ENCODE measurements around the gene DPEP2. TPM values are rescaled to one million over a fixed set of nuclear protein-coding genes. Genes with fewer than 3 reads are reported as not detected.

DPEP2 gene
- polyA plus RNA-seq, 3 donors, result 117 to 235 (median 124) TPM

DNA sequence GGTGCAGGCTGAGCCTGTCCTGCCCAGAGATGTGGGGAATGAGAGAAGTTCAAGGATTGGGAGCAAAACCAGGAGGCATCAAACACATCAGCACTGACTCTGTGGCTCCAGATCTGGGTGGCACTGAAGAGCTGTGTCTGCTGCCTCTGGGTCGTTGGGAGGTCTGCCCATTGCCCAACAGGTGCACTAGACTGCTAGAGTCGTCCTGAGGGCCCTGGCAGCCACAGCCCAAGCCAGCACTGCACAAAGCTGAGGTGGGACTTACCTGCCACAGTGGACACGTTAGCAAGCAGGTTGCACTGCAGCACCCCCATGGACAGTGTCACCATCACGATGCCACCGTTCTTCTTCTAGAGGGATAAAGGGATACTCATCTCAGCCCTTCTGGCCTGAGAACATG lies 22.3 kb downstream of the DPEP2 start:
- Mint-ChIP-seq H3K9me3 (peaks cover 0 to 1% (median 0%) of the 10 kb centered on the region in 7 donors), H3K36me3 (no peaks in the 10 kb centered on the region), H3K4me1 (no peaks in the 10 kb centered on the region), H3K27ac (peak overlapping the region in 1 of 7 donors; percentile 42), H3K4me3 (no peak overlapping the region), H3K27me3 (ENCODE audit: low read depth in 3 of 3) (peaks cover 3 to 17% (median 12%) of the 10 kb centered on the region in 3 donors)
- no peak overlapping the region for H3K27ac ChIP-seq (ENCODE audit: low read depth in 1 of 2, low read length in 2 of 2)
- TF ChIP-seq, protein P1, sequence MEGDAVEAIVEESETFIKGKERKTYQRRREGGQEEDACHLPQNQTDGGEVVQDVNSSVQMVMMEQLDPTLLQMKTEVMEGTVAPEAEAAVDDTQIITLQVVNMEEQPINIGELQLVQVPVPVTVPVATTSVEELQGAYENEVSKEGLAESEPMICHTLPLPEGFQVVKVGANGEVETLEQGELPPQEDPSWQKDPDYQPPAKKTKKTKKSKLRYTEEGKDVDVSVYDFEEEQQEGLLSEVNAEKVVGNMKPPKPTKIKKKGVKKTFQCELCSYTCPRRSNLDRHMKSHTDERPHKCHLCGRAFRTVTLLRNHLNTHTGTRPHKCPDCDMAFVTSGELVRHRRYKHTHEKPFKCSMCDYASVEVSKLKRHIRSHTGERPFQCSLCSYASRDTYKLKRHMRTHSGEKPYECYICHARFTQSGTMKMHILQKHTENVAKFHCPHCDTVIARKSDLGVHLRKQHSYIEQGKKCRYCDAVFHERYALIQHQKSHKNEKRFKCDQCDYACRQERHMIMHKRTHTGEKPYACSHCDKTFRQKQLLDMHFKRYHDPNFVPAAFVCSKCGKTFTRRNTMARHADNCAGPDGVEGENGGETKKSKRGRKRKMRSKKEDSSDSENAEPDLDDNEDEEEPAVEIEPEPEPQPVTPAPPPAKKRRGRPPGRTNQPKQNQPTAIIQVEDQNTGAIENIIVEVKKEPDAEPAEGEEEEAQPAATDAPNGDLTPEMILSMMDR (IDR thresholded peaks at IDR 0.05), result no peak
- no peaks in the 10 kb centered on the region for H3K27me3 ChIP-seq (ENCODE audit: control insufficient read depth in 2 of 2, insufficient read depth in 2 of 2, low read length in 2 of 2)
- H3K79me2 ChIP-seq (ENCODE audit: insufficient read depth, low read length), result no peaks in the 10 kb centered on the region
- no peak overlapping the region for H3K4me2 ChIP-seq (replicated peaks; ENCODE audit: extremely low read depth, low read length, poor library complexity, severe bottlenecking)
- H4K20me1 ChIP-seq (ENCODE audit: insufficient read depth, low read length), result no peaks in the 10 kb centered on the region
- no peak overlapping the region for H3K9ac ChIP-seq (ENCODE audit: insufficient read depth, low read length, poor library complexity, severe bottlenecking)
- no peak for DNase-seq
- 80% methylated on average over 5 of the region's 5 CpGs for WGBS (ENCODE audit: insufficient coverage)
- no peak overlapping the region for H2AFZ ChIP-seq (ENCODE audit: insufficient read depth, low read depth, low read length, poor library complexity, severe bottlenecking)
- no peak overlapping the region for H3K4me3 ChIP-seq (replicated peaks in 1 of 3; ENCODE audit: low read depth in 2 of 3, low read length in 3 of 3)
- no peaks in the 10 kb centered on the region for H3K9me3 ChIP-seq (replicated peaks in 1 of 2; ENCODE audit: control insufficient read depth in 1 of 2, insufficient read depth in 1 of 2, low read length in 2 of 2)
- intact Hi-C loops (cut with micrococcal nuclease), result no loop called here
- H3K4me1 ChIP-seq (ENCODE audit: control insufficient read depth in 1 of 2, insufficient read depth in 2 of 2, low read length in 2 of 2), result no peaks in the 10 kb centered on the region
- H3K36me3 ChIP-seq (replicated peaks in 1 of 2; ENCODE audit: control insufficient read depth in 1 of 2, insufficient read depth in 2 of 2, low read length in 2 of 2), result no peaks in the 10 kb centered on the region

DNA sequence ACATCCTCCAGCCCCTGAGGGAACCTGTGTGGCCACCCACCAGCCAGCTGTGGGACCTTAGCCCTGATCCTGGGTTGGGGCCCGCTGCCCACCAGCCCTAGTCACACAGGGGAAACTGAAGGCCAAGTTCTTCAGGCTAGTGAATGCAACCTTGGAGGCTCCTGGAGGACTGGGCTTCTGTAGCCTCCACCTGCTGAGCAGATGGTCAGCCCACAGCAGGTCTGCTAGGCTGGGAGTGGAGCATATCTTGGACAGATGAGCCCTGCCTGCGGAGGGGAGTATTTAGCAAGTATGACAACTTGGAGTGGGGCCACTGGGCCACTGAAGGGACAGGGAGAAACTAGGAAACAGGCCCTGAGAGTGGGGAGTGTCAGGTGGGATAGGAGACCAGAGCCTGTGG lies 23.1 kb downstream of the DPEP2 start:
- TF ChIP-seq, protein P1 (IDR thresholded peaks at IDR 0.05), result no peak
- H2AFZ ChIP-seq (ENCODE audit: insufficient read depth, low read depth, low read length, poor library complexity, severe bottlenecking), result no peak overlapping the region
- no peak for DNase-seq
- H3K36me3 ChIP-seq (replicated peaks in 1 of 2; ENCODE audit: control insufficient read depth in 1 of 2, insufficient read depth in 2 of 2, low read length in 2 of 2), result no peaks in the 10 kb centered on the region
- H3K4me2 ChIP-seq (replicated peaks; ENCODE audit: extremely low read depth, low read length, poor library complexity, severe bottlenecking), result no peak overlapping the region
- WGBS (ENCODE audit: insufficient coverage), result 100% methylated on average over 1 of the region's 2 CpGs
- peak overlapping the region in 1 of 2 donors; percentile 40 for H3K4me3 Mint-ChIP-seq
- no peak overlapping the region for H3K4me3 ChIP-seq (replicated peaks in 1 of 3; ENCODE audit: low read depth in 2 of 3, low read length in 3 of 3)
- no peaks in the 10 kb centered on the region for H3K4me1 Mint-ChIP-seq
- H3K27me3 Mint-ChIP-seq (ENCODE audit: low read depth in 3 of 3), result peaks cover 3 to 17% (median 12%) of the 10 kb centered on the region in 3 donors
- no peaks in the 10 kb centered on the region for H3K27me3 ChIP-seq (ENCODE audit: control insufficient read depth in 2 of 2, insufficient read depth in 2 of 2, low read length in 2 of 2)
- intact Hi-C loops (cut with micrococcal nuclease), result no loop called here
- no peaks in the 10 kb centered on the region for H3K79me2 ChIP-seq (ENCODE audit: insufficient read depth, low read length)
- H3K27ac Mint-ChIP-seq, result peak overlapping the region in 1 of 7 donors; percentile 41
- H3K9ac ChIP-seq (ENCODE audit: insufficient read depth, low read length, poor library complexity, severe bottlenecking), result no peak overlapping the region
- no peaks in the 10 kb centered on the region for H3K36me3 Mint-ChIP-seq
- H3K9me3 ChIP-seq (replicated peaks in 1 of 2; ENCODE audit: control insufficient read depth in 1 of 2, insufficient read depth in 1 of 2, low read length in 2 of 2), result no peaks in the 10 kb centered on the region
- no peak overlapping the region for H3K27ac ChIP-seq (ENCODE audit: low read depth in 1 of 2, low read length in 2 of 2)
- no peaks in the 10 kb centered on the region for H3K9me3 Mint-ChIP-seq
- H4K20me1 ChIP-seq (ENCODE audit: insufficient read depth, low read length), result no peaks in the 10 kb centered on the region
- no peaks in the 10 kb centered on the region for H3K4me1 ChIP-seq (ENCODE audit: control insufficient read depth in 1 of 2, insufficient read depth in 2 of 2, low read length in 2 of 2)
